ENCODE data around the gene SIPA1L3.

- peak; percentile 66 for TF ChIP-seq EP300 (conservative IDR thresholded peaks at IDR 0.05; ENCODE audit: poor library complexity, severe bottlenecking)
- TF ChIP-seq POLR2AphosphoS5 (IDR thresholded peaks at IDR 0.05) = peak; percentile 85
- no peak for TF ChIP-seq REST (IDR thresholded peaks at IDR 0.05; ENCODE audit: borderline replicate concordance)
- TF ChIP-seq CTCF (IDR thresholded peaks at IDR 0.05; ENCODE audit: poor library complexity, severe bottlenecking) = no peak
- peak; percentile 52 for TF ChIP-seq TAF1 (IDR thresholded peaks at IDR 0.05; ENCODE audit: low read depth)
- no peak for TF ChIP-seq EZH2 (IDR thresholded peaks at IDR 0.05; ENCODE audit: borderline replicate concordance, insufficient read depth, low read length, poor library complexity, severe bottlenecking)
- peak; percentile 37 for TF ChIP-seq RAD21 (conservative IDR thresholded peaks at IDR 0.05)
Measured at GRCh38 chr19:38210458-38210987, 303.5 kb downstream of the SIPA1L3 start.

Measured in neural cell (in vitro differentiated cells).